Right cardiac atrium (tissue), 5 donors: ENCODE data around the gene NRP1. TPM values are rescaled to one million over a fixed set of nuclear protein-coding genes. Genes with fewer than 3 reads are reported as not detected.
"Not testable (repeated sequence)": the region's sequence is repeated elsewhere in the genome, so short reads cannot be mapped to it uniquely, and the experiment has no call there.

Experiments used
- ATAC-seq, 2 donors: fragments of 200-7000 bp; cut with Tn5 transposase; one replicate each; pipeline versions ENCODE4 v1.8.0 to v1.9.1; 2020; ENCODE audit warnings: moderate library complexity in 2 of 2, mild to moderate bottlenecking in 1 of 2
- DNase-seq, 3 donors: peaks; one replicate each; pipeline ENCODE4 v3.0.0-alpha.2; 2020
- H3K27ac ChIP-seq: one replicate; pipeline ENCODE4 v1.5.1; 2013; ENCODE audit warnings: mild to moderate bottlenecking, low read length, control low read depth, moderate library complexity
- H3K27me3 ChIP-seq: one replicate; pipeline ENCODE4 v1.6.1; 2013; ENCODE audit not compliant: control insufficient read depth, insufficient read depth
- H3K4me1 ChIP-seq: one replicate; pipeline ENCODE4 v1.6.1; 2013; ENCODE audit warnings: low read length; ENCODE audit not compliant: control insufficient read depth, insufficient read depth
- H3K4me3 ChIP-seq: one replicate; pipeline ENCODE4 v1.5.1; 2013; ENCODE audit warnings: low read length, control low read depth
- H3K9me3 ChIP-seq: one replicate; pipeline ENCODE4 v1.6.1; 2013; ENCODE audit warnings: low read length; ENCODE audit not compliant: control insufficient read depth
- WGBS: extraction: QIAGEN DNeasy Blood & Tissue Kit; methylation state at CpG from one replicate; pipeline ENCODE4 v1.1.7; 2013; 5-methylcytosine and 5-hydroxymethylcytosine counted together
- intact Hi-C, 4 donors: fragments of 100-400 bp; cut with DNase I; formaldehyde crosslinking; loops; one replicate each; pipeline versions ENCODE4 v1.11.0 to v1.14.0; 2022 to 2023
- polyA plus RNA-seq: library from polyadenylated mRNA; stranded (reverse); fragments of 200-250 nt; gene quantifications from one replicate; pipeline ENCODE4 v1.2.3, GENCODE V29; 2013
- total RNA-seq, 4 donors: library from RNA; stranded (reverse); fragmentation: NEBNext Ultra II Directional; extraction: Animal tissue kit (Norgen Biotek cat#: 25700); gene quantifications; one replicate each; pipeline ENCODE4 v1.2.1, GENCODE V29; 2021
- donor health status: healthy with polysubstance abuse.
- donor health status: DM: no; HTN: yes; CAD: no.
- donor health status: DM: no; HTN: no; CAD: no.
- donor health status: DM: no; HTN: yes; CAD: no; lungs with severe emphysema.
- donor health status: DM: yes; HTN: yes; CAD: no.

Gene NRP1
- total and polyA plus RNA-seq, 5 donors, result 37.7 to 98.8 (median 92.5) TPM

DNA sequence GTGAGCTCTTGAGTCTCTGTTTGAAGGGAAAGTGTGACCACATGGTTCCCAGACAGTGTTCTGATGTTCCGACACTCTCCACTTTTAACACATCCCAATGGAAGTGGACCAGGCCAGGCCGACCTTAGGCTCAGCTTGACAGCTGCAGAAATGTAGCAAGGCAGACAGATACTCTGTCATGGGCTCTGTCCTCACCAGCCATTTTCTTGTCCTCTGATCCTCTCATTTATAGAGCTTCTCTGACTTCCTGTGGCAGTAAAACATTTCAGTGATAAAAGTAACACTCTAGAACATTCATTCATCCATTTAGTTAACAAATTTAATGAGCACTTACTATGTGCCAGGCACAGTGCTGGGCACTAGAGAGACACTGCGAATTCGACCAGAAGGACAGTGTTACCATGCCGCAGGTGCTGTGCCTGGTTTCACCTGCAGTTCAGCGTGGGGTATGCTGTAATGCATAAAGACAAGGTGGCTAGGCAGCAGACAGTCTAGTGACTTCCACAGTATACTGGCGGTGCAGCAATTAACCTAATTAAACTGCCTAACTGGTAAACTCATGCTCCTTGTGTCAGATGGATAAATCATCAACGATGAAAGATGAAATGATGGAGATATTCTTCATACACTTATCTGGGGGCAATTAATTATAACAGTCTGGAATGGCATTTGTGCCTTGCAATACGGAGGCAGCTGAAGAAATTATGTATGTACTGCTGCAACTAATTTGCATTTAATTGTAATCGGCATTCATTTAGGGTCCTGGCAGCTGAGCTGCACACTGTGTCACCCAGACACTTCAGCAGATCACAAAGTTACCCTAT is 188.1 kb downstream of the NRP1 start:
- 83% methylated on average over 10 of the region's 10 CpGs for WGBS
- intact Hi-C loops, result no loop called here
- H3K4me1 ChIP-seq, result no peaks in the 10 kb centered on the region
- no peak overlapping the region for H3K27ac ChIP-seq
- no peak overlapping the region for H3K4me3 ChIP-seq
- no peak for DNase-seq
- no peaks in the 10 kb centered on the region for H3K9me3 ChIP-seq
- no peak for ATAC-seq
- H3K27me3 ChIP-seq, result no peaks in the 10 kb centered on the region

DNA sequence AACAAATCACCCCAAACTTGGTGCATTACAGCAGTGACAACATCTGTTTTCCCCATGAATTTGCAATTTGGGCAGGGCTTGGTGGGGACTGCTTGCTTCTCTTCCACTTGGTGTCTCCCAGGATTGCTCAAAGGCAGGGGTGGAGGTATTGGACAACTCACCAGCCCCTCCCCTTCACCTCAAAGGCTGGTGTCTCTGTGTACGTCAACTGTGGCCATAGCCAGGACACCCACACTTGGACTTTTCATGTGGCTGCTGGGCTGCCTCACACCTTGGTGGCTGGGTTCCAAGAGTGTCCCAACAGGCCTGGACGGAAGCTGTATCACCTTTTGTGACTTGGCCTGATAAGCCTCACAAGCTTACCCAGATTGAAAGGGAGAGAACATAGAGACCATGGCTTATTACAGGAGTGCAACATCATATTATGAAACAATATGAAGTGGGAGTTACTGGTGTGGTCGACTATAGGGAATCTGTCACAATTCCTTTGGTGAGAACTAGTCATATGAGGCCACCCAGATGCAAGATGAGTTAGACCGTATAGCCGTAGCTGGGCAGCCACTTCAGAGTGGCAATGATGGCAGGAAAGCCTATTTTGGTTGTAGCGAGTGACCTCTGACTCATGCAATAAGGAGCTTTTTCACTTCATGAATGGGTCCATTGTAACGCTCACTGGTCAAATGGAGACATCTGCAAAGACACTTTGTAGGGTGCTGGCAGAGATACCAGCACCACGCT is 188.8 kb downstream of the NRP1 start:
- no peaks in the 10 kb centered on the region for H3K4me1 ChIP-seq
- no peak overlapping the region for H3K4me3 ChIP-seq
- no peak for ATAC-seq
- no peak for DNase-seq
- H3K9me3 ChIP-seq, result no peaks in the 10 kb centered on the region
- no peaks in the 10 kb centered on the region for H3K27me3 ChIP-seq
- intact Hi-C loops, result no loop called here
- WGBS, result 70% methylated on average over 8 of the region's 8 CpGs
- no peak overlapping the region for H3K27ac ChIP-seq

DNA sequence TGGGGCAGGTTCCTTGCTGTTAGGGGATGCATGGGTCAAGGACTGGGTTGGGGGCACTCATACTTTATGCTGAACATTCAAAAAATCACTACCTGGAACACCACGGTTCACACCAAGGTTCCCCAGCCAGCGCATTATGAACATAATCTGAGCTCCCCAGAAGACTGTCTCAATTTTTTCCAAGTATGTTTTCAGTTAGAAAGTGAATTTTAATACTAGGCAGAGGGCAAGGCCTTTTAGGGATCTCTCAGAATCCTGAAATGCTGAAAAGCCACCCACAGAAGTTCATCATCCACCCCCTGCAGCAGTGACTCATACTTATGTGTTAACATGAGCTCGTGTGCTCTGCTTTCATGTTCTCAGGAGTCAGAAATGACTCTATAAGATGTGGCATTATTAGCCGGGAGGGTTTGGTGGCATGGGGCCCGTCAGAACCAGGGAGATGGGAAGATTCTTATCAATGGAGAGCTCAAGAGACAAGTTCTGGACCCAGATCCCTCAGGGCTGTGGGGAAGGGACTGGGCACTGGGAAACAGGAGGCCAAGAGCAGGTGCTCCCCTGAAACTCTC is 191.2 kb downstream of the NRP1 start:
- intact Hi-C loops, result no loop called here
- Histone ChIP-seq H3K27me3 (no peaks in the 10 kb centered on the region), H3K27ac (peak overlapping the region; percentile 36), H3K9me3 (no peaks in the 10 kb centered on the region), H3K4me1 (no peaks in the 10 kb centered on the region), H3K4me3 (no peak overlapping the region)
- DNase-seq (no peak), ATAC-seq (peak in 1 of 2 donors; percentile 56)
- WGBS, result 76% methylated on average over 5 of the region's 5 CpGs

DNA sequence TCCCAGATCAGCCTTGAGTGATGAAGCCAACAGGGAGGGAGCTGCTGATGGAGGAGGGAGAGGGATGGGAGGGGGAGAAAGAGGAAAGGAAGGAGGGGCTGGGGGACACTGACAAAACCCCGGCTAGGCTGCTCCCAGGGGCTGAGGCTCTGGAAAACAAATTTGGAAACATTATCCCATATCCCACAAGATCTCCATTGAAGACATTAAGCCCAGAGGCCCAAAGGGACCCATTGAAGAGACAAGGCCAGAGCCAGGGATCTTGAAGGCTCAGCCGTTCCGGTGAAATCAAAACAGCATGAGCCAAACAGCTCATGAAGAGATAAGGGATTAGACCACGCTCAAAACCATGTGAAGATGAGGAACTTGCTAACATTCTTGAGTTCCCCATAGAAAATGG is 192.2 kb downstream of the NRP1 start:
- Histone ChIP-seq H3K27ac (no peak overlapping the region), H3K4me3 (no peak overlapping the region), H3K4me1 (no peaks in the 10 kb centered on the region), H3K27me3 (no peaks in the 10 kb centered on the region), H3K9me3 (no peaks in the 10 kb centered on the region)
- ATAC-seq (peak; percentile 84 to 94), DNase-seq (peak; percentile 29 to 84 (median 79))
- intact Hi-C loops, result no loop called here
- 50% methylated on average over 4 of the region's 4 CpGs for WGBS

DNA sequence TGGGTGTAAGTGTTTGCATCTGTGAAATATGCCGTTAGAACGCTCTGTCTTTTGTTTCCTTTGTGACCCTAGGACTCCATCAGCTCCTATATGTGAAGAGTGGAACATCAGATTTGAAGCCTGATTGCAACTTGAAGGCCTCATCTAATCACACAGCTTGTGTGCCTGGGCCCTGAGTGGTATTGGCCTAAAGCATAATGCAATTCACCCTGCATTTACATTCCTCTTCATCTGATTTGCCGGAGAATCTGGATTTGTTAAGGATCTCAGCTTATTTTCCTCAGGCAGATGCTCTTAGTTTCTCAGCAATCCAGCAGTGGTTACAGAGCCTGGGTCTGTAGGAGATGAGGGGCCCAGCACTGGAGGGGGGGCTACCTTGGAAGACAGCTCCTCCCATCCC is 193.2 kb downstream of the NRP1 start:
- WGBS, result 95% methylated on average over 3 of the region's 3 CpGs
- no peak for DNase-seq
- H3K4me3 ChIP-seq, result no peak overlapping the region
- no peaks in the 10 kb centered on the region for H3K4me1 ChIP-seq
- H3K27ac ChIP-seq, result no peak overlapping the region
- H3K27me3 ChIP-seq, result no peaks in the 10 kb centered on the region
- H3K9me3 ChIP-seq, result no peaks in the 10 kb centered on the region
- intact Hi-C loops, result no loop called here
- no peak for ATAC-seq

DNA sequence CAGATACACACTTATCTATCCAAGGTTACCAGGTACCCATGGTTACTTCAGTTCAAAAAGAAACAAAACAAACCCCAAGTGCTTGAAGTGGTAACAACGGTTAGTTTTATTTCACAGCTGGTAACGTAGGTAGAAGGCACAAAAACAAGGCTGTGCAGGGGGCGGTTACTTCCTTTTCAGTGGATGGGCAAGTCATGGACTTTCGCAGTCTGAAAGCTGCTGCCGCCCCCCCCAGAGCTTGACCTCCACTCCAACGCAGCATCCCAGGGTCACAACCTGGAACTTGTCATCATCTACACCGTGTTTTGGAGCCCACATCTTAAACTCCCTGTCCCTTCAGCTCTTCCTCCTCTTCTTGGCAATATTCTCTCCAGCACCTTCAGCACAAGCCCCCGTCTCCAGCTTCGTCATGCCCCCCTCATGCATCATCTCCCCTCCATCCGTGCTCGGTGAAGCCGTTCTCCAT is 195.3 kb downstream of the NRP1 start:
- Histone ChIP-seq H3K9me3 (no peaks in the 10 kb centered on the region), H3K4me1 (no peaks in the 10 kb centered on the region), H3K27ac (no peak overlapping the region), H3K27me3 (no peaks in the 10 kb centered on the region), H3K4me3 (no peak overlapping the region)
- 66% methylated on average over 12 of the region's 12 CpGs for WGBS
- DNase-seq (no peak), ATAC-seq (no peak)
- intact Hi-C loops, result no loop called here

DNA sequence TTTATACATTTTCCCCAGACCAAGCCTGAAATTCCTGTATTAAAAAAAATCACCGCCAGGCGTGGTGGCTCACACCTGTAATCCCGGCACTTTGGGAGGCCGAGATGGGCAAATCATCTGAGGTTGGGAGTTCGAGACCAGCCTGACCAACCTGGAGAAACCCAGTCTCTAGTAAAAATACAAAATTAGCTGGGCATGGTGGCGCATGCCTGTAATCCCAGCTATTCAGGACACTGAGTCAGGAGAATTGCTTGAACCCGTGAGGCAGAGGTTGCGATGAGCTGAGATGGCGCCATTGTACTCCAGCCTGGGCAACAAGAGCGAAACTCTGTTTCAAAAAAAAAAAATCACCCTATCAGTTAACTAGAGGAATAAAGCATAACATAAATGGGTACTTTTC is 195.8 kb downstream of the NRP1 start:
- H3K9me3 ChIP-seq, intact Hi-C loops: not testable (repeated sequence)

DNA sequence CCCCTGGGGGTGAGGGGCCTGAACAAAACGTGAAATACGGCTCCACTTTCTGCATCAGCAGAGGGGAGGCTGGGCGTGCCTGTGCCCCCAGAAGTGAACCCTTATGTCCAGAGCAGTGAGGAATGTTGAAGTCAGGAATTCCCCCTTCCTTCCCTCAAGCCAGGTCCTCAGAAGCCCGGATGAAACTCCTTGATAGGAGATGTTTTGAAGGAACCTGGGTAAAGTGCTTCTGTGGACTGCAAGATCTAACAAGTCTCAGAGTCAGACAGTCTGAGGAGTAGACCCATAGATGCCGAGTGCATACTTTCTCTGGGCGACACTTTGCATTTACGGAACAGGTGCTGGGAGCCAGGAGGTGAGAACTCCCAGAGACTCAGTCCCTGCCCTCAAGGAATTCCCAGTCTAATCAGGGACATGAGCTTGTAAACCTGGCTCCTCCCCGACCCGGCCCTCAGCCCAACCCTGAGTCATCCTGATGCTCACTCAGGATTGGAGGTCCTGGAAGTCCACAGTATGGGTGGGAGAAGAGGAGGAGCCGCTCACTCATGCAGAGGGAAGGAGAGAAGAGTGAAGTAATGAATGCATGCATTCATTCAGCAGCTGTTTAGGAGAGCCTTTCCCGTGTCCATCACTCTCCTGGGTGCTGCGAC is 197.0 kb downstream of the NRP1 start:
- H3K4me1 ChIP-seq, result no peaks in the 10 kb centered on the region
- 90% methylated on average over 12 of the region's 12 CpGs for WGBS
- no peaks in the 10 kb centered on the region for H3K9me3 ChIP-seq
- no peaks in the 10 kb centered on the region for H3K27me3 ChIP-seq
- no peak overlapping the region for H3K4me3 ChIP-seq
- DNase-seq (no peak), ATAC-seq (no peak)
- intact Hi-C loops, result no loop called here
- H3K27ac ChIP-seq, result no peak overlapping the region

More for the DNA sequence above, 195.8 kb downstream of the NRP1 start:
- WGBS, result 88% methylated on average over 10 of the region's 10 CpGs
- not testable (repeated sequence) for H3K27me3 ChIP-seq, ATAC-seq, H3K4me3 ChIP-seq, H3K4me1 ChIP-seq, DNase-seq, H3K27ac ChIP-seq

DNA sequence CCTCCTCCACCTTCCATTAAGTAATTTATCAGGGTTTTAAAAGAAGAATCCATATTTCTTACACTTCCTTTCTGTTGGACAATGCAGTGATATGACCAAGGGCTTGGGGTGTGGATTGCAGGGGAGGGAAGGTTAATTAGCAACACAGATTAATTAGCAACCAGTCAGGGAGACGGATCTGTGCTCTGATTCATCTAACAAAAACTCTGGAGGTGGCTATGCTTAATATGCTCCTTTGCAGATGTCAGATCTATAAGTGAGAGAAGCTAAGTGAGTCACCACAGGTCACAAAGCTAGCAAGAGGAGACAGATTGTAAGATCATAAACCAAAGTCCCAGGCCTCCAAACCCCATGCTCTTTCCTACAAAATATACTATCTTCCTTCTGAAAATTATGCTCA is 197.7 kb downstream of the NRP1 start:
- no peak overlapping the region for H3K4me3 ChIP-seq
- intact Hi-C loops, result no loop called here
- H3K9me3 ChIP-seq, result no peaks in the 10 kb centered on the region
- WGBS, result 74% methylated on average over 1 of the region's 1 CpG
- no peak overlapping the region for H3K27ac ChIP-seq
- no peak for DNase-seq
- ATAC-seq, result no peak
- no peaks in the 10 kb centered on the region for H3K27me3 ChIP-seq
- no peaks in the 10 kb centered on the region for H3K4me1 ChIP-seq

DNA sequence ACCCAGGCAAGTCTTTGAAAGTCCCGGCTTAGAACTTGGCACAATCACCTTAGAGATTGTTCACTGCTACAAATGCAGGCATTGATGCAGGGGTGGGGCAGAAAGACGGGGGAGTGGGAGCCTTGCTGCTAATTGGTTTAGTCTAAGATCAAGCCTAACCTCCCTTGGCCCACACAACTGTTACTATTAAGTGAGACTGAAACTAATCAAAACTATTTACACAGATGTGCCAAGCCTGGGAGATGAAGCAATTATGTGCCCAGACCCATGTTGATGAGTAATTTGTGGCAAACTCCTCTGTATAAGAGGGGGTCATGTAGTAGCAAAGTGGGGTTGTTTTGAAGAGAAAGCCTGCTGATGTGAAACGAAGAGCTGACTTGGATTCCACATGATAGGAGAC is 198.2 kb downstream of the NRP1 start:
- Histone ChIP-seq H3K27me3 (no peaks in the 10 kb centered on the region), H3K9me3 (no peaks in the 10 kb centered on the region), H3K4me3 (no peak overlapping the region), H3K4me1 (no peaks in the 10 kb centered on the region), H3K27ac (no peak overlapping the region)
- DNase-seq (no peak), ATAC-seq (no peak)
- intact Hi-C loops, result no loop called here
- 72% methylated on average over 3 of the region's 3 CpGs for WGBS
